GM12892 (cell line): ENCODE measurements around the gene ZMYND8.

Experiments used
- POLR2A ChIP-seq: IDR thresholded peaks from 2 replicates; pipeline ENCODE4 v1.6.1; 2011; ENCODE audit warnings: low read depth, low read length, control low read depth
- POLR2AphosphoS5 ChIP-seq: IDR thresholded peaks from 2 replicates; pipeline ENCODE4 v1.6.1; 2011; ENCODE audit warnings: low read depth, low read length, control low read depth
- TAF1 ChIP-seq: IDR thresholded peaks from 2 replicates; pipeline ENCODE4 v1.6.1; 2011; ENCODE audit warnings: low read depth, mild to moderate bottlenecking, control low read depth, low read length, borderline replicate concordance

- TF ChIP-seq POLR2A (no peak), POLR2AphosphoS5 (no peak), TAF1 (no peak)
Measured at GRCh38 chr20:47295129-47295813, 61.2 kb downstream of the ZMYND8 start.
